Left ventricle myocardium inferior (tissue), 1 donor: ENCODE measurements around the gene UBAC1. TPM values are rescaled to one million over a fixed set of nuclear protein-coding genes. Genes with fewer than 3 reads are reported as not detected.

ENCODE experiments used
- DNase-seq: peaks from one replicate; pipeline ENCODE4 v3.0.0-alpha.2; 2020
- H3K27ac ChIP-seq: fragments of 200-600 bp; replicated peaks from 2 replicates; pipeline ENCODE4 v1.8.0; 2021
- H3K27me3 ChIP-seq: fragments of 200-600 bp; 2 replicates; pipeline ENCODE4 v1.8.0; 2021; ENCODE audit warnings: low read depth
- H3K36me3 ChIP-seq: fragments of 200-600 bp; 2 replicates; pipeline ENCODE4 v1.8.0; 2021
- H3K4me1 ChIP-seq: fragments of 200-600 bp; 2 replicates; pipeline ENCODE4 v1.8.0; 2021
- H3K4me3 ChIP-seq: fragments of 200-600 bp; 2 replicates; pipeline ENCODE4 v1.8.0; 2021; ENCODE audit warnings: mild to moderate bottlenecking, moderate library complexity
- H3K9me3 ChIP-seq: fragments of 200-600 bp; replicated peaks from 2 replicates; pipeline ENCODE4 v1.8.0; 2021
- CTCF ChIP-seq: fragments of 200-600 bp; IDR thresholded peaks from 2 replicates; pipeline ENCODE4 v1.8.0; 2021; ENCODE audit warnings: antibody characterized with exemption, mild to moderate bottlenecking, borderline replicate concordance
- intact Hi-C: fragments of 100-400 bp; cut with micrococcal nuclease; formaldehyde crosslinking; loops from one replicate; pipeline ENCODE4 v1.11.0; 2022
- total RNA-seq: library from RNA; stranded (reverse); fragmentation: NEBNext Ultra II Directional; extraction: Animal tissue kit (Norgen Biotek cat#: 25700); gene quantifications from one replicate; pipeline ENCODE4 v1.2.1, GENCODE V29; 2021
- donor health status: DM: no; HTN: yes; CAD: no; lungs with severe emphysema.

The UBAC1 gene
- total RNA-seq, 1 donor from 2014 or later = 108 TPM

- DNase-seq = no peak
- Histone ChIP-seq H3K9me3 (no peaks in the 10 kb centered on the region), H3K4me1 (peaks cover 70% of the 10 kb centered on the region), H3K27ac (peak overlapping the region; percentile 78), H3K27me3 (no peaks in the 10 kb centered on the region), H3K4me3 (peak overlapping the region; percentile 81), H3K36me3 (peaks cover 17% of the 10 kb centered on the region)
- intact Hi-C loops = no loop called here
- TF ChIP-seq CTCF = no peak
Observed at GRCh38 chr9:135906291-135907005, 54.7 kb downstream of the UBAC1 start.

GRCh38 chr9:135905380-135906258 is 55.6 kb downstream of the UBAC1 start:
- Histone ChIP-seq H3K9me3 (no peaks in the 10 kb centered on the region), H3K27me3 (no peaks in the 10 kb centered on the region), H3K27ac (peak overlapping the region; percentile 78), H3K4me3 (peak overlapping the region; percentile 81), H3K36me3 (peaks cover 9% of the 10 kb centered on the region), H3K4me1 (peaks cover 70% of the 10 kb centered on the region)
- intact Hi-C loops = no loop called here
- DNase-seq = no peak
- TF ChIP-seq CTCF = no peak

- DNase-seq = no peak
- Histone ChIP-seq H3K36me3 (no peaks in the 10 kb centered on the region), H3K9me3 (no peaks in the 10 kb centered on the region), H3K27me3 (no peaks in the 10 kb centered on the region), H3K4me1 (peaks cover 57% of the 10 kb centered on the region), H3K27ac (no peak overlapping the region), H3K4me3 (no peak overlapping the region)
- intact Hi-C loops = no loop called here
- no peak for TF ChIP-seq CTCF
Observed at GRCh38 chr9:135903786-135904520, 57.2 kb downstream of the UBAC1 start.

GRCh38 chr9:135903358-135903656 is 57.9 kb downstream of the UBAC1 start:
- intact Hi-C loops = no loop called here
- TF ChIP-seq CTCF = no peak
- H3K27me3 ChIP-seq = no peaks in the 10 kb centered on the region
- no peak overlapping the region for H3K27ac ChIP-seq
- H3K4me1 ChIP-seq = peaks cover 50% of the 10 kb centered on the region
- no peaks in the 10 kb centered on the region for H3K36me3 ChIP-seq
- H3K9me3 ChIP-seq = no peaks in the 10 kb centered on the region
- no peak overlapping the region for H3K4me3 ChIP-seq
- DNase-seq = no peak

GRCh38 chr9:135902655-135903357 is 58.4 kb downstream of the UBAC1 start:
- H3K36me3 ChIP-seq = no peaks in the 10 kb centered on the region
- H3K27ac ChIP-seq = no peak overlapping the region
- intact Hi-C loops = no loop called here
- H3K9me3 ChIP-seq = no peaks in the 10 kb centered on the region
- no peaks in the 10 kb centered on the region for H3K27me3 ChIP-seq
- H3K4me3 ChIP-seq = no peak overlapping the region
- TF ChIP-seq CTCF = no peak
- no peak for DNase-seq
- peaks cover 45% of the 10 kb centered on the region for H3K4me1 ChIP-seq
